ENCODE measurements around the gene USH2A. TPM values are rescaled to one million over a fixed set of nuclear protein-coding genes. Genes with fewer than 3 reads are reported as not detected.

Gene USH2A
- total RNA-seq, 1 donor from 2014 or later: 0.55 TPM

GRCh38 chr1:216453777-216454176 lies 30.5 kb upstream of the USH2A start:
- no peak for DNase-seq (ENCODE audit: low spot score, unreplicated experiment)
- H3K27ac Mint-ChIP-seq: peak overlapping the region; percentile 38
- peaks cover 12% of the 10 kb centered on the region for H3K4me1 Mint-ChIP-seq (ENCODE audit: low read depth)
- no peaks in the 10 kb centered on the region for H3K36me3 Mint-ChIP-seq (ENCODE audit: insufficient read depth)
- no peaks in the 10 kb centered on the region for H3K27me3 Mint-ChIP-seq
- no peak for TF ChIP-seq CTCF (IDR thresholded peaks at IDR 0.05; ENCODE audit: unreplicated experiment)
- H3K4me3 Mint-ChIP-seq (ENCODE audit: low read depth): no peak overlapping the region
- peaks cover 4% of the 10 kb centered on the region for H3K9me3 Mint-ChIP-seq (ENCODE audit: low read depth)

GRCh38 chr1:216450227-216450626 lies 27.0 kb upstream of the USH2A start:
- H3K27ac Mint-ChIP-seq: no peak overlapping the region
- peaks cover 7% of the 10 kb centered on the region for H3K4me1 Mint-ChIP-seq (ENCODE audit: low read depth)
- H3K9me3 Mint-ChIP-seq (ENCODE audit: low read depth): peaks cover 4% of the 10 kb centered on the region
- H3K36me3 Mint-ChIP-seq (ENCODE audit: insufficient read depth): no peaks in the 10 kb centered on the region
- no peaks in the 10 kb centered on the region for H3K27me3 Mint-ChIP-seq
- no peak for TF ChIP-seq CTCF (IDR thresholded peaks at IDR 0.05; ENCODE audit: unreplicated experiment)
- no peak for DNase-seq (ENCODE audit: low spot score, unreplicated experiment)
- no peak overlapping the region for H3K4me3 Mint-ChIP-seq (ENCODE audit: low read depth)

- Mint-ChIP-seq H3K4me3 (ENCODE audit: low read depth) (no peak overlapping the region), H3K9me3 (ENCODE audit: low read depth) (no peaks in the 10 kb centered on the region), H3K36me3 (ENCODE audit: insufficient read depth) (no peaks in the 10 kb centered on the region), H3K27ac (no peak overlapping the region), H3K4me1 (ENCODE audit: low read depth) (peaks cover 4% of the 10 kb centered on the region), H3K27me3 (no peaks in the 10 kb centered on the region)
- no peak for DNase-seq (ENCODE audit: low spot score, unreplicated experiment)
- no peak for TF ChIP-seq CTCF (IDR thresholded peaks at IDR 0.05; ENCODE audit: unreplicated experiment)
Measured at GRCh38 chr1:216448011-216448510, 24.8 kb upstream of the USH2A start.

- Mint-ChIP-seq H3K27ac (no peak overlapping the region), H3K4me1 (ENCODE audit: low read depth) (no peaks in the 10 kb centered on the region), H3K27me3 (no peaks in the 10 kb centered on the region), H3K4me3 (ENCODE audit: low read depth) (no peak overlapping the region), H3K9me3 (ENCODE audit: low read depth) (no peaks in the 10 kb centered on the region), H3K36me3 (ENCODE audit: insufficient read depth) (no peaks in the 10 kb centered on the region)
- DNase-seq (ENCODE audit: low spot score, unreplicated experiment): no peak
- TF ChIP-seq CTCF (IDR thresholded peaks at IDR 0.05; ENCODE audit: unreplicated experiment): no peak
Measured at GRCh38 chr1:216437603-216438002, 14.4 kb upstream of the USH2A start.

GRCh38 chr1:216434232-216434631 lies 11.0 kb upstream of the USH2A start:
- no peak for DNase-seq (ENCODE audit: low spot score, unreplicated experiment)
- no peak overlapping the region for H3K4me3 Mint-ChIP-seq (ENCODE audit: low read depth)
- H3K4me1 Mint-ChIP-seq (ENCODE audit: low read depth): peaks cover 3% of the 10 kb centered on the region
- no peaks in the 10 kb centered on the region for H3K9me3 Mint-ChIP-seq (ENCODE audit: low read depth)
- no peaks in the 10 kb centered on the region for H3K36me3 Mint-ChIP-seq (ENCODE audit: insufficient read depth)
- H3K27me3 Mint-ChIP-seq: no peaks in the 10 kb centered on the region
- no peak for TF ChIP-seq CTCF (IDR thresholded peaks at IDR 0.05; ENCODE audit: unreplicated experiment)
- no peak overlapping the region for H3K27ac Mint-ChIP-seq
